NCI-H2171 (cell line): ENCODE data around the gene NKX1-1.
"Not testable (repeated sequence)": the region's sequence is repeated elsewhere in the genome, so short reads cannot be mapped to it uniquely, and the experiment has no call there.

Source experiments
- DNase-seq: peaks from one replicate; lab custom pipeline; 2025; lab: John Stamatoyannopoulos, UW

The NKX1-1 gene

DNA sequence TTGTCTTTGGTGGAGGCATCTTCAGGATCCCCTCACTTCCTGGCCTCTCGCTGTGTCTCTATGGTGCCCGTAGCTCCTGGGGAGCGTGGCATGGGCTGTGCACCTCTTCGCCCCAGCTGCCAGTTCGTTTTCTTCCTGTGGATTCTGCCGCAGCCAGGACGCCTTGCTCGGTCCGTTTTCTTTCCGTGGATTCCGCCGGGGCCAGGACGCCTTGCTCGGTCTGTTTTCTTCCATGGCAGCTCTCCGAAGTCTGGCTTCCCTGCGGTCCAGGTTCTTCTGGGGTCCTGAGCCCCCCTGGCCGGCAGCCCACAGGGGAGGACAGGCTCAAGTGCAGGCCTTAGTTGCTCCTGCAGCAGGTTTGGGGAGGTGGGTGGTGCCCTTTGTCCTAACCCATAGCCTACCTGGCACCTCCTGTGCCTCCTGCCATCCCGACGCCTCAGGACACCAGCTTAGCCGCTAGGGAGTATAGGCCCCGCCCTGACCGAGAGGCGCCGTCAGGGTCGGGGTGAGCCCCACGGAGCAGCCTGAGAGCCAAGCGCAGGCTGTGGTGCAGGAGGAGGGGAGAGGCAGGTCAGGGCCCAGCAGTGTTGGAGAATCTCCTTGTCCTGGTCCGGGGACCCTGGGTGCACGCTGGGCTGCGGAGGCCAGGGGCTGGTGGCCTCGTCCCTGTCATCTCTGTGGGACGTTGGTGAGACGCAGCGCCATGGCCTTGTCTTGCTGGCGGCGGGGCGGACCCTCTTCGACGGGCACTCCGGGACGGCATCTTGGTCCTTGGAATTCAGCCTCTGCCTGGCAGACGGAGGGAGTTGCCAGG, 32.1 kb downstream of the NKX1-1 start:
- DNase-seq = no peak

DNA sequence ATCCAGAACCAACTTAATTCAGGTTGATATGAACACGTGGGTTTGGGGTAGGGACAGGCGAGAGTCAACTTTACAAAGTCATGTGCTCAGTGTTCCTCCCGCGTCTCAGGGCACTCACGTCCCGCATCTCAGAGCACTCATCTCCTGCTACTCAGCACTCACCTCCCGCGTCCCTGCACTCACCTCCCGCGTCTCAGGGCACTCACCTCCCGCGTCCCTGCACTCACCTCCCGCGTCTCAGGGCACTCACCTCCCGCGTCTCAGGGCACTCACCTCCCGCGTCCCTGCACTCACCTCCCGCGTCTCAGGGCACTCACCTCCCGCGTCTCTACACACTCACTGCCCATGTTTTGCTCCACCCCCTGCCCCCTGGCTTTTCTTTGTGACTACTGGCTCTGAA, 33.7 kb downstream of the NKX1-1 start:
- not testable (repeated sequence) for DNase-seq

DNA sequence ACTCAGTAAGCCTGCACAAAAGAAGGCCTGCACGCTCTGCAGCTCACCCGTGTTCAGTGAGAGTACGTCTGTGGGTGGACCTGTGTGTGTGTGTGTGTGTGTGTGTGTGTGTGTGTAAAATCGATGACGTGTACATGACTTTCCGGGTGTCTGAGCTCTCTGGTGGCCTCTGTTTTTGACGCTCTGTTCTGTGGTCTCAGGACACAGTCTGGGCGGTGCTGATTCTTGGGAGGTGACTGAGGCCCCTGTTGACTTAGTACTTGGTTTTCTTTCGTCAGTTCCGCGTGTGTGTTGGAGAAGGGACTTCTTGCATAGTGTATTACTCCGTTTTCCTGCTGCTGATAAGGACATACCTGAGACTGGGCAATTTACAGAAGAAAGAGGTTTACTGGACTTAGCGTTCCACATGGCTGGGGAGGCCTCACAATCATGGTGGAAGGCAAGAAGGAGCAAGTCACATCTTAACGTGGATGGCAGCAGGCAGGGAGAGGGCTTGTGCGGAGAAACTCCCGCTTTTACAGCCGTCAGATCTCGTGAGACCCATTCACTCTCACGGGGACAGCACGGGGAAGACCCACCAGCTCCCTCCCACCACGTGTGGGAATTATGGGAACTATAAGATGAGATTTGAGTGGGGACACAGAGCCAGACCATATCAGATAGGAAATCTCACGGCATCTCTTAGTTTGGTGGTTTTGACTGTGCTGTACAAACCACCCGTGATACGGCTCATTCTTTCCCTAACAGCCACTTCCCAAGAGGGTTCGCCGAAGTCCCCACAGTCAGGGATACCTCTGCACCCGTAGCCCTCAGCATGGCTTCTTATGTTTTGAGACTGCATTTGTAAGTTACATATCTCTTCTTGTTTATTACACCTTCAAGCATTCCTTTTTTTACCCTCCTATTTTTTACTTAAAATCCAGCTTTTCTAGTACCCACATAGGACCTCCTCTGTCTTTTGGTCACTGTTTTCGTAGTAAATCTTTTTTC, 34.8 kb downstream of the NKX1-1 start:
- DNase-seq = no peak

DNA sequence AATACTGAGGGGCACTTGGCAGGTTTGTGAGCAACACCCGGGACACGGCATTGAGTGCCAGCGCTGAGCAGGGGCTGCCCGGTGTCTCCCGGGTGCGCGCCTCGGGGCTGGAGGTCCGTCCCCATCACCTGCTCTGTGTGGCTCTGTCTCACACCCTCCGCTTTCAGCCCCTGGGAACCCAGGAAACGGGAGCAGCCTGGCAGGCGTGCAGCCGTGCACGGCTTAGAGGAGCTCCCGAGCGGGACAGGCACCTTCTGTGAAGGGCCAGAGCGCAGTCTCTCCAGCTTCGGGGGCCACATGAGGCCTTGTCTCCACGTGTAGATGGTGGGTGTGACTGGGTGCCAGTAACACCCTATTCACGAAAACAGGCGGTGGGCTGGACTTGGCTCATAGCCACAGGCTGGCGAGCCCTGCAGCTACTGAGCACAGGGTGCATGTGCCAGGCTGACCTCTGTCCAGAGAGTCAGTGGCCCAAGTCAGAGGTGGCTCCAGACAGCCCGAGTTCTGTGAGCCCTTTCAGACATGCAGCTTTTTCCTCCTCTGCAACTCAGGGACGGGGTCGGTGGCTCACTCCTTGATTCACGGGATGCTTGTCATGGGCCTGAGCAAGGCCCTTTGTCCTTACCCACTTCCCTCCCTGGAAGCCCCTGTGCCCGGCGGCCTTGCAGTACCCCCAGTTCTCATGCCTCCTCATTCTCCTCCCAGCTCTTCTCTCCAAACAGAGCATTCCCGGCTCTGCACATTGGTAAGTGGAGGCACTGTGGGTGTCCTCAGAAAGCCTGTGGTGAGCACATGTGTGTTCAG, 35.7 kb downstream of the NKX1-1 start:
- no peak for DNase-seq

DNA sequence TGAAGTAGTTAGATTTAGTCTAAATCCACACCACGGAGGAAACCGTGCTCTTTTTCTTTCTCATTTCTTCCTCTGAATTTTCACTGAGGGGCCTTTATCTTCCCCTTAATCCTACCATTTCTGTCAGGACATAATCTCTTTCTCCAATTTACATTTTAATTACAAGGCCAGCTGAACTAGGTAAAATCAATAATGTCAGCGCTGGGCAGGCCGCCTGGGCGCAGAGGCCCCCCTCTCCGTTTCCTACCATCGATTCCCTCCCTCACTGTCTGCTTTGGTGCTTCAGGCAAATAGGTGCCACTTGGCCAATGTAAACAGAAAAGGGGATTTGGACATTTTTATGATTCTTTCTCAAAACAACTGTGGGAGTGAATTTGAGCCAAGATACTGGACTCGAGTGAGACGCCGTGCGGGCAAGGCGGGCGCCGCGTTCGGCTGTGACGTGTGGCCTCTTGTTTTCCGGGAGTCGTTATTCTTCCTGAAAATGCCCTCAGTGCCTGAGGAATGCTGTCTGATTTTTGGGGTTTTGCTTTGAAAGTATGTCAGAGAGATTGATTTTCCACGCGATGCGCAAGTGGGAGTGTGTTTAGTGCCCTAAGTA, 36.7 kb downstream of the NKX1-1 start:
- DNase-seq = no peak

DNA sequence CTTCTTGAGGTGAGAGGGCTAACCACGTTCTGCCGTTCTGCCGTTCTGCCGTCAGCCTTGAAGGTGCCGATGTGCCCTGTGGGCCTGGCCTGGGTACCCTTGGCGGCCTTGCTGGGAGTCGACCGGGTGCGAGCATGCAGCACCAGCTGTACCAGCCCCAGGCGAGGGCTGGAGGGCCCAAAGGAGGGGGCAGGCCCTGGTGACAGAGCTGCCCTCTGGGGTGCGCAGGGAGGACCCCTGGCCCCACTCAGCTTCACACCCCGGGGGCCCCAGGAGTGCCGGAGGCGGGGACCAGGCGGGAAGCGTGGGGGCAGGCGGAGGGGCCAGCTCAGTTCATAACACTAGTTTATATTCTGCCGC, 37.2 kb downstream of the NKX1-1 start:
- DNase-seq = no peak

DNA sequence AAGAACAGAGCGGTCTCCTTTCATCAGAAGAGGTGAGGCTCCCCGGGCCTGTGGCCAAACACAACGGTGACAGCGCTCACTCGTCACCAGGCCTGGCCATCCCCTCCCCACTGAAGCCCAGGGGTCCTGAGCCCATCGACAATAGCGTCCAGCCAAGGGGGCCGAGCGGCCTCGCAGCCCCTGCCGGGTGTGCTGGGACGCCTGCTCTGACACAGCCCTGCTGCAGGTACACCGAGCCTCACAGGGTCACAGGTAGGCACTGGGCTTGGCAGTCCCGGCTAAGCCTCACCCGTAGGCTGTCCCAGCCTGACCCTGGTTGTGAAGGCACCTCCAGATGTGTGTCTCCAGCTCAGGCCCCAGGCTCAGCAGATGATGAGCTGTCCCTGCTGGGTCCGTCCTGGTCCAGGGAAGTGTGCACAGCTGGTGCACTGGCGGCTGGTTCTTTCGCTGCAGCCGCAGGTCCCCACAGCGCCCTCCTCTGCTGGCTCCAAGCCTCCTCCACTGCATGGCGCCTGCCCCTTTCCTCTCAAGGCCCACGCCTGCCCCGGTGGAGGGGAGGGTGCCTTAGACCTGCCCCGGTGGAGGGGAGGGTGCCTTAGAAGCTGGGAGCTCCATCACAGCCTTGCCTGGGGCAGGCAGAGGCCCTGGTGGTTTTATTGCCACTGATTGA, 37.7 kb downstream of the NKX1-1 start:
- DNase-seq = no peak

DNA sequence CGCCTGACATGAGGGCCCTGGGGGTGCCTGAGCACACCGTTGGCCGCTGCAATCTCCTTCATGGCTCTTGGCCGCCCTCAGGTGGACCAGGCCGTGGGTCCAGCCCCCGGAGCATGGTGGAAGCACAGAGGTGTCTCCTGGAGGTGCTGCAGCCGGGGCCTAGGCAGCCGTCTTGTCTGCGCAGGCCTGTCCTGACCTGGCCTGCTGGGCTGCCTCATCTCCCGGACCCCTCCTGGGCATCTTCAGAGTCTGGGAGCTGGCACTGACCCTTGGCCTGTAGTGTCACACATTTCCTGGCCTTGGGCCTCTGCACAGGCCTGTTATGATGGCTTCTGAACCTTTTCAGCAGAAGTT, 38.3 kb downstream of the NKX1-1 start:
- no peak for DNase-seq

DNA sequence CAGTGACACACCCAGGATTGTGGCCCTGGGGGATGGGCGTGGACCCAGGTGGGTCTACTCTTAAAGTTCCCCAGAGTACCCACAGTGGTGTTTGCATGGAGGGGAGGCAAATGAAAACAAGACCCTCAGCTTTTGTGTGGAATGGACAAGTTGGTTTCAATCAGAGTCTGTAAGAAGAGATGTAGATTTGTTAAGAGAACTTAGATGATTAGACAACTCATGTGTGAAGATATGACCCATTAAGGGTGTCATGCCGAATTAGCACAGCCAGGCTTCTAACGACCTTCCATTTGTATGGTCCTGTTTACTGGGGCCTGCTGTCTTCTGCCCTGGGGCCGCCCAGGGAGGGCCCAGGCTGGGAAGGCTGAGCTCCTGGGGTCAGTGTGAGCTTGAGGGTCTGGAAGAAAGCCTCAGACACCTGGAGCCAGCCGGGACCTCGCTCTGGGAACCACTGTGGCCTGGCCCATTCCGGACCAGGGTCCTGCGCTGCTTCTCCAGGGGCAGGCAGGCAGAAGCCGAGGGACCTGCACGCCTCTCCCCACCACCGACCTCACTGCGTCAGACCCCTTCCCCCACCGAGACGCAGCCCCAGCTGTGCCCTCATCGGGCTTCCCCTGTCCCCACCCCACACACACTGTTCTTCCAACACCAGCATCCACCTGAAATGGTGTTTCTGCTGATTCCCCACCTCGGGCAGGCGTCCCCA, 38.9 kb downstream of the NKX1-1 start:
- DNase-seq = no peak

DNA sequence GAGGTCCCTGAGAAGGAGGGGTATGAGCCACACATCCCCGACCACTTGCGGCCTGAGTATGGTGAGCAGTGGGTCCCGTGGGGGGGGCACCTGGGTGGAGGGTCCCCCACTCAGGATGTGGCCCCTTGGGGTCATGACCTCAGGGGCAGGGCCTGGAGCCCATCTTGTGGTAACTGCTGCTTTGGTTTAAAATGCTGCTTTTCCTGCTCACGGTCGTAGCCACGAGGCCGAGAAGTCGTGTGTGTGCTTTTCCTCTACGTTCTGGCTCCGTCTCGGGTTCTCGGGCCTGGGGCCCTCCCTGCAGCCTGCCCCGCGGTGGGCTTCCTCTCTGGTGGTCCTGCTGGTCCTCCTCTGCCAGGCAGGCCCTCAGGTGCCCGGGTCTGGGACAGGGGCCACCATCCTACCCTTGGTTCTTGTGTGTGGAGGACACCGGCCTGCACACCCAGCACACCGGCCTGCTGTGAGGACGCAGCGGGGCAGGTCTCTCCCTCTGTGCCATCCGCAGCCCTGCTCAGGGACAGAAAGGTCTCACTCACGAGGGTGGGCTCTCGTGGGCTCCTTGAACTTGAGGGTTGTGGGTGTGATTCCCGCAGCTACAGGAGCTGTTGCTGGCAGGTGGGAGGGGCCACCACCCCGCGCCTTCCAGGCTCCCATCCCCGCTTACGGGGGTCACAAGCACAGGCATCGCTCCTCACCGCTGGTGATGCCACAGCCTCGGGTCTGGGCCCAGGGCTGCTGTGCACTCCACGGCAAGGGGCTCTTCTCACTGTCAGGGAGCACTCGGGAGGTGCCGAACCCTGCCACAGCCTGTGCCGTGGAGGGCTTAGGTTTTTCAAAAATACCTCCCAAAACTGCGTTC, 39.6 kb downstream of the NKX1-1 start:
- DNase-seq = no peak

DNA sequence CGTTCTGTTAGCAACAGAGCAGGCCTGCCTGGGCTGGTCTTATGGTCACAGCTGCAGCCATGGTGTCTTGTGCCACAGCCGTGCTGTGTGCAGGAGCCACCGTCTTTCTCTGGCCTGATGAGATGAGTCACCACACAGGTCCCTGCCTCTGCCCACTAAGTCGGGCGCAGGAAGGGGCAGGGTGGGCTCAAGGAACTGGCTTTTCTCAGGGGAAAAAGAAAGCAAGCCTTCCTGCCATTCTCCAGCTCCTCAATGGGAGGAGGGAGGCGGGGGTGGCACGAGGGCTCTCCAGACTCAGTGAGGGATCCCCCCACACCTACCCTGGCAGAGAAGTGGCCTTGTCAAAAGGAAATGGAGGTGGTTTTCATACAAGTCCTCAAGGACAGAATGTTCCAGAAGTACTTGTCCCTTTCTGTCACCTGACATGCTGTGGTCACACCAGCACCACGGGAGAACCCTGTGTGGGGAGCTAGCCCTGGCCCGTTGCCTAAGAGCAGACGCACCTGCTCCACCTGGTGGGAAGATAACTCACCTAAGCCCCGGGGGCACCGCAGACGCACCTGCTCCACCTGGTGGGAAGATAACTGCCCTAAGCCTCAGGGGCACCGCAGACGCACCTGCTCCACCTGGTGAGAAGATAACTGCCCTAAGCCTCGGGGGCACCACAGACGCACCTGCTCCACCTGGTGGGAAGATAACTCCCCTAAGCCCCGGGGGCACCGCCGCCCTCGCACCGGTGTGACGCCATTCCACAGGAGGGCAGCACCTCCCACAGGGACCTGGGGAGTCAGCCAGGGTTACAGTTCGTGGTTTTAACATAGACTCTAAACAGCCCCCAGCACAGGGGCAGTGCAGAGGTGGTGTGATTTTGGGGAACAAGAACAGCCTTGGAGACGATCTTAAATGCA, 40.7 kb downstream of the NKX1-1 start:
- peak; percentile 35 for DNase-seq

DNA sequence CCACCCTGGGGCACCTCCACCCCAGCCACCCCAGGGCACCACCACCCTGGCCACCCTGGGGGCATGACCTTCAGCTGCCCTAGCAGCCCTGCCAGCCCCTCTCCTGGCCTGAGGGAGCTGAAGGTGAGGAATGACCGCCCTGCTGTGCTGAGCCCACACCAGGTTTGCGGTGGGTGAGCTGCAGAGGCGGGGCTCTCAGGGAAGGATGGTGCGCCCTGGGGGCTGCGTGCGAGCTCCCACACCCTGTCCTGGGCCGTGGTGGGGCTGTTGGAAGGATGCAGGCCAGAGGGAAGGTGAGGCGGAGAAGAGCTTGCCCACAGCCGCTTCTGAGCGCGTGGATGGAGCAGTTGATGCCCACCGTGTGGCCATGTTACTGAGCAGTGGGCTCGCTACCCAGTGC, 41.5 kb downstream of the NKX1-1 start:
- DNase-seq = no peak

DNA sequence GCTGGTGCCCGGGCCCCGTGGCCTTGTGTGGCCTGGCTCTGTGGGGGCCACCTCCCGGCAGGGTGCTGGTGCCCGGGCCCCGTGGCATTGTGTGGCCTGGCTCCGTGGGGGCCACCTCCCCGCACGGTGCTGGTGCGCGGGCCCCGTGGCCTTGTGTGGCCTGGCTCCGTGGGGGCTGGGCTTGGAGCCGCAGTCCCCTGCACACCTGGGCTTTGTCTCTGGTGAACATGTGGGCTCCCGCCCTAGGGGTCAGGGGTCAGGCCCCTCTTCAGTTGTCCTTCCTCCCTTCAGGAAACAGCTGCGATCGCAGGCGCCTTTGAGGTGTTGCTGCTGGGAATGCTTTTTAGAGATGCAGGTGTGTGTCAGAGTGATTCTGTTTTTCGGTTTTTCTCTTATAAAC, 42.0 kb downstream of the NKX1-1 start:
- no peak for DNase-seq

DNA sequence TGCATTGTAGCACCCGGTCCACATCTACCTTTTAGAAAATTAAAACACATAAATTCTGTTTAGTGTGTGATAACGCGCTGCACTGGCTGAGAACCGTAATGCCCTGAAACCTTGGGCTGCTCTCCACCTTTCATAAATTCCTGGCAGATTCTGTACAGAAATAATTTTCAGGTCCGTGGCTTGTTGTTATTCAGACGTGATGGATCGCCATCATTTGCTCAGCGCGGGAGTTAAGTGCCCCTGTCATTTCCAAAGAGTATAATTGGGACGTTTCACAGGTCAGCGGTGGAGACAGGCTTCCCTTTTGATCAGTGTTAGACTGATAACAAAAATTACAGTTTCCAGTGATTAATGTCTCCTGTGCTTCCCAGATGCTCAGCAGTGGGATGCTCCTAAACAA, 42.7 kb downstream of the NKX1-1 start:
- DNase-seq = no peak

DNA sequence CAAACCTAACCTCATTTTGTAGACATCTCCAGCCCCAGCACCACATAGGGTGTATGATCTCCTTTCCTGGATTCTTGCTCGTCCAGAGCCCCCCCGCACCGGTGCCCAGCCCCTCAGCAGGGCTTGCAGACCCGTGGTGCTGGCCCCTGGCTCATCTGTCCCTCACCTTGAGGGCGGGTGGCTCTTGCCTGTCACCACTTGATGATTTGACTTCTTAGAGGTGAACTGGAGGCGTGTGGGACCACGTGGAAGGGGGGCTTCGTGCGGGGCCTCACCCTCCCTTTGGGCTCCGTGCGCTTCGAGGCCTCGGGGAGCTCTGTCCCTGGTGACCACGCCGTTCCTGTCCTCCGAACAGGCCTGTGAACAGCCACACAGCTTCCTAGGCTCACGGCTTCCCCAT, 43.7 kb downstream of the NKX1-1 start:
- DNase-seq = no peak

DNA sequence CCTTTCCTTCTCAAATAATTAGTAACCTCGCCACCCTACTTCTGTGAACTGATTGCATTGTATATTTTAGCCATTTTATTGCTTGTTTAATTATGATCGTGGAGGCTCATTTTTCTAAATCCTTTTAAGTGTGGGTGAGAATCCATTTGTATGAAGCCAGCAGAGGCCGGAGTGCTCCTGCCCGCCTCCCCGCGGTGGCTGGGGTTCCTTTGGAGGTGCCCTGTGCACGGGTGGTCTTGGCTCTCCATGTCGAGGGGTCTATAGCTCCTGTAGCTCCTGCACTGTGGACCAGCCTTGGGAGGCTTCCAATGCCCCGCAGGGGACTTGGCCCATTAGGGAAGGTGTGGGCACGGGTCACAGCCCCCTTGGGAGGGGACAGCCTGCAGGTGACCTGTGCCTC, 44.2 kb downstream of the NKX1-1 start:
- DNase-seq = no peak

DNA sequence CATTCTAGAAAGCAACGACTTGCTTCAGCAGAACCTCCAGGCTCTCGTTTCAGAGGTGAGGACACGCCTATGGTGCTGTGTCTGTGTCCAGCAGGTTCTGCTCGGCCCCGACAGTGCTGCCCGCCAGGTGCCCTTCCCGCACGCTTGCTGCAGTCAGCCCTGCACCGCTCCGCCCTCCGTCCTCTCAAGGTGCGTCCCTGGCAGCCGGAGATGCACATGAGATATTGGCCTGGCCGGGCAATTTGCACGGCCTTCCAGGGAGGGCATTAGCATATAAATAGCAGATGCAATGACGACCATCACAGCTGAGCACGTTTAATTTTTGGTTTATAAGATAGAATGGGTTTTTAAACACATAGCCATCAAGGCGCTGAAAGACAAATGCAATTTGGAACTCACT, 44.8 kb downstream of the NKX1-1 start:
- DNase-seq = no peak

DNA sequence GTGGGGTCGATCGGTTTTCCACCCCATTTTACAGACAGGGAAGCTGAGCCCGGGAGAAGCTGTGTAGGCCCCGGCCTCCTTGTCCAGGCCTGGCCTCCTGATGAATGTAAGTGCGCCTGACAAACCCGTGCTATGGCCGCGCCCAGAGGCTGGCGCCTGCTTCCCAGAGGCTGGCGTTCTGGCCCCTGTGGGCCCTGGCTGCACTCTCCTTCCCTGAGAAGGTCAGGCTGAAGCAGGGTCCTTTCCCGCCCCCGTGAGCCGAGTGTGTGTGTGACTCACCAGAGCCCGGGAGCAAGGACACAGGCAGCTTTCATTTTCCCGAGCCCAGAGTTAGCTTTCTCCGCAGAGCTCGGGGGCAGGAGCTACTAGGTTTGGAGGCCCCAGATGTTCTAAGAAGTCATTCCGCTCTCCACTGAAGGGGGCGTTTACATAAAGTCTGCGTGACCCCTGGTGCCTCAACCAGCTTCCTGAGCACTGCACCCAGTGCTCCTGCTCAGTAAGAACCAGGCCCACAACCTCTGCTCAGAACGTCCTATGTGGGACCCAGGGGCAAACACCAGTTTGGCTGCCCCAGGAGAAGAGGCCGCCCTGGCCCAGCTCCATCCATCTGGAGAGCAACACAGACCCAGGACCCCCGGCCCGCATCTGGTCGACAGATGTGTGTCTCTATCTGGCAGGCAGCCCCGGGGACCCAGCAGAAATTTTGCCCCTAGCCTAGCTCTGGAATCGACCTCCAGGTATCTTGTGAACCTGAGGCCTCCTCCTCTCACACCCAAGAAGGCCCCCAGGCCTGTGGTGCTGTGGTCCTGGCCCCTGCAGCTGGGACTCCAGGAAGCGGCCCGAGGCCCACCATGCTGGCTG, 45.6 kb downstream of the NKX1-1 start:
- DNase-seq = no peak
